Measurements from ENCODE around the gene RNF166. TPM values are rescaled to one million over a fixed set of nuclear protein-coding genes. Genes with fewer than 3 reads are reported as not detected.

Gene RNF166
- polyA plus RNA-seq, 4 donors, result 13.3 to 24.8 (median 20.5) TPM

DNA sequence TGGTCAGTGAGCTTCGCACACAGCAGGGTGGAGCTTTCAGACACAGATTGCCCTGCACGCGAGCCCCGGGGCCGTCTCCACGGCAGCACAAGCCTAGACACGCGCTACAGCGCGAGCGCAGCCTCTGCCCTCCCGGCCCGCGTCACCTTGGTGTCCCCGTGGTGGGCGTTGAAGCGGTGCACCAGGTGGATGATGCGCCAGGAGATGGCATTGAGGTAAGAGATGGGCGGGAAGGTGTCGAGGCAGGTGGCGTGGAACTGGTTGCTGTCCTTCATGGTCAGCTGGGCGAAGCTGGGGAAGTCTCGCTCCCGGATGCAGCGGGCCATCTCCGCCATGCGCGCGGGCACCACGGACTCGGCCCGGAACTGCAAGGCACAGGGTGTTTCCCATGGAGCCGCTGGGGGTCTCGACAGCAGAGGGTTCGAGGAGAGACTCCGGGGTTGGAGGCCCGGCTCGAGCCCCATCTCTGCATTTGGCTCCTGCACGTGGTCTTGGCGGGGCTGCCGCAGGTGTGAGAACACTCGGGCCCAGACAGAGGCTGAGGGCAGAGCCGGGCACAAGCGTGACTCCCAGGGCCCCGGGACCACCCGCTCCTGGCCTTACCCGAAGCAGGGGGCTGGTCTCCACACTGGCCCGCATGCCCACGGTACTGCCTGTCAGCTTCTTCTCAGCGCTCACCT is 51.0 kb downstream of the RNF166 start:
- no peak for DNase-seq (ENCODE audit: low read depth in 4 of 4, low spot score in 3 of 4)

DNA sequence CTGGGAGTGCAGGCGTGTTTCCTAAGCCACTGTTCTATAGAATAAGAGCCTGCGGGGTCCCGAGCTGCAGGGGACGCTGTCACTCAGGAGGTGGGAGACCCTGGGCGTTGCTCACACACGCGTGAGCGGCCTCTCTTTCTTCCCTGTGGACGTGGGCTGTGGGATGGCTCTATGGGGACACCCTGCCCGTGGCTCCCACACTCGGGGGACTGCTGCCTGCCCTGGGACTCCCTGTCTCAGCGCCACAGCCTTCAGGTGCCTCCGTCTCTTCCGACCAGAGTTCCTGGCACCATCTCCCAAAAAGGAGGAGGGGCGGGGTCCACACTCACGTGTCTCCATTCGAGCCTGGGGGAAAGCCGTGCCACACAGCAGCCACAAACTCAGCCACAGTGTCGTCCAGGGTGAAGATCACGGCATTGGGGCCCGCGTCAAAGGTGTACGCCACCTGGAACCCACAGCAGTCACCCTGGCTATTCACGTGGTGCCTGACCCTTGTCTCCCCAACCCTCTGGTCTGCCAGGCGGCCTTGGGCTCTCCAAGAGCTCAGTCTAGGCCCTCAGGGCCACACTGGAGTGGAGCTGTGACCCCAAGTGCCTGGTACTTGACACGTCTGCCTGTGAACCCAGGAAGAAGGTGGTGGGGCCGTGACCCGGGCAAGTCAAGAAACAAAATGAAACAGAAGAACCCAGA is 51.7 kb downstream of the RNF166 start:
- DNase-seq (ENCODE audit: low read depth in 4 of 4, low spot score in 3 of 4), result no peak

GRCh38 chr16:88653596-88654362 is 52.4 kb downstream of the RNF166 start:
- no peak for DNase-seq (ENCODE audit: low read depth in 4 of 4, low spot score in 3 of 4)

- DNase-seq (ENCODE audit: low read depth in 4 of 4, low spot score in 3 of 4), result no peak
These were observed 53.1 kb downstream of the RNF166 start for GRCh38 chr16:88653101-88653500.

- DNase-seq (ENCODE audit: low read depth in 4 of 4, low spot score in 3 of 4), result no peak
These were observed 53.5 kb downstream of the RNF166 start for GRCh38 chr16:88652762-88653063.

DNA sequence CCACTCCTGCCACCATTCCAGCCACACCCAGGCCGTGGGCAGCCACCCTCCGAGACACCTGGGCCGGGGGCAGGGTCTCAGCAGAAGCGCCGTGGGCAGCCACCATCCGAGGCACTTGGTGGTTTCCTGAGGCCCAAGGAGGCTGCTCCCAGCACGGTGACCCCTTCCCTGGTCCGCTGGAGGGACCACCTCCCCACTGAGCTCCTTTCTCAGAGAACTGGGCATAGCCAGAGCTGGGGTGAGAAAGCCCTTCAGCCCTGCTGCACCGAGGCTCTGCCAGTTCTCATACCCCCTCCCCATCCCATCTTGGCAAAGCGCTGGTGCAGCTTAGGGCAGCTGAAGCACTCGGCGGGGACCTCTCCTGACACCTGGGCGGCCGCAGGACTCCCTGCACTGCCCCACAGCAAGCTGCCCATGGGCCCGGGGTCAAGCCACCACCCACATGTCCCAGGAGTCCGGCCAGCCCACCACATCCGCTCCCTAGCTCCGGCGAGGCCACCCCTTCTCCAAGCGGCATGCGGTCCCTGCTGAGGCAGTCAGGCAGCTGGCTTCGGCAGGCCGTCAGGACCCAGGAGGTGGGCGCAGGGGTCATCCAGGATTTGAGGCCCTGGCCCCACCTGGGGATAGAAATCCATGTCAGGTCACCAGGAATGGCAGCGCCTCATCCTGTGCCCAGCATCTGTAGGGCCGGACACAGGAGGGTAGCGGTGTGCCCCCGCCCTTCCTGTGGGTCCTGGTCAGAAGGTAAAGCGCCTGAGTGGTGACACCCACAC is 54.0 kb downstream of the RNF166 start:
- DNase-seq (ENCODE audit: low read depth in 4 of 4, low spot score in 3 of 4), result no peak

DNA sequence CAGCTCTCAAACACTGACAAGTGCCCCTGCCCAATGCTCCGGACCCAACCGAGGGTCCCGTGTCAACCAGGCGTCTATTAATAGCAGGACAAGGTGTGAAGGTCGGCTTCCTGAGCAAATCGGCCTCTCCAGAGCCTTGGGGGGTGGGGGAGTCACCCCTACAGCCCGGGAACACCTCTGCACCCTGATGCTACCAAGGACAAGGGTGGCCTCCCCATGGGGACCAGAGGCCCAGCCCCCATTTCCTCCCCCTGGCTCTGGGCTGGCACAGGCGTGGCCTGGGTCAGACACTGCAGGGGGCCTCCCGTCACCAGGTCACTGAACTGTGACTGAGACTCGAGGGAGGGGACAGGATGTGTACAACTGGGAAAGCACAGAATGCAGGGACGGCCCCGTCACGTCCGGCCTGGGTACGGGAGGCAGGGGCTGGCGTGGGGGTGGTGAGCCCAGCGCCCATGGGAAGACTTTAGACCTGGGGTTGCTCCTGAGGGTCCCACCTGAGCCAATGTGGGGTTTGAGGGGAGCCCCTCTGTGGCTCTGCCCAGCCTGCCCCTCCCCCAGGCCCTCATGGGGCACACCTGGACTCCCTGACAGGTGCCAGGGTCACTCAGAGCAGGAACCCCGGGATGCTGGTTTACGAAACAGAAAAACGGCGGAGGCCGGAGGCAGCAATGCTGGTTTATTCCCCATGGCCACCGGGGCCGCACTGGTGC is 54.8 kb downstream of the RNF166 start:
- DNase-seq (ENCODE audit: low read depth in 4 of 4, low spot score in 3 of 4), result peak in 2 of 4 donors; percentile 69

- DNase-seq (ENCODE audit: low read depth in 4 of 4, low spot score in 3 of 4), result no peak
These were observed 55.4 kb downstream of the RNF166 start, which contains the start of gene CYBA for GRCh38 chr16:88650749-88651275. CYBA (minus strand) TSS chr16:88651053; CDS start chr16:88651013, 40 bp downstream.

GRCh38 chr16:88649924-88650748 is 56.1 kb downstream of the RNF166 start:
- no peak for DNase-seq (ENCODE audit: low read depth in 4 of 4, low spot score in 3 of 4)

GRCh38 chr16:88649195-88649923 is 56.8 kb downstream of the RNF166 start:
- no peak for DNase-seq (ENCODE audit: low read depth in 4 of 4, low spot score in 3 of 4)

DNA sequence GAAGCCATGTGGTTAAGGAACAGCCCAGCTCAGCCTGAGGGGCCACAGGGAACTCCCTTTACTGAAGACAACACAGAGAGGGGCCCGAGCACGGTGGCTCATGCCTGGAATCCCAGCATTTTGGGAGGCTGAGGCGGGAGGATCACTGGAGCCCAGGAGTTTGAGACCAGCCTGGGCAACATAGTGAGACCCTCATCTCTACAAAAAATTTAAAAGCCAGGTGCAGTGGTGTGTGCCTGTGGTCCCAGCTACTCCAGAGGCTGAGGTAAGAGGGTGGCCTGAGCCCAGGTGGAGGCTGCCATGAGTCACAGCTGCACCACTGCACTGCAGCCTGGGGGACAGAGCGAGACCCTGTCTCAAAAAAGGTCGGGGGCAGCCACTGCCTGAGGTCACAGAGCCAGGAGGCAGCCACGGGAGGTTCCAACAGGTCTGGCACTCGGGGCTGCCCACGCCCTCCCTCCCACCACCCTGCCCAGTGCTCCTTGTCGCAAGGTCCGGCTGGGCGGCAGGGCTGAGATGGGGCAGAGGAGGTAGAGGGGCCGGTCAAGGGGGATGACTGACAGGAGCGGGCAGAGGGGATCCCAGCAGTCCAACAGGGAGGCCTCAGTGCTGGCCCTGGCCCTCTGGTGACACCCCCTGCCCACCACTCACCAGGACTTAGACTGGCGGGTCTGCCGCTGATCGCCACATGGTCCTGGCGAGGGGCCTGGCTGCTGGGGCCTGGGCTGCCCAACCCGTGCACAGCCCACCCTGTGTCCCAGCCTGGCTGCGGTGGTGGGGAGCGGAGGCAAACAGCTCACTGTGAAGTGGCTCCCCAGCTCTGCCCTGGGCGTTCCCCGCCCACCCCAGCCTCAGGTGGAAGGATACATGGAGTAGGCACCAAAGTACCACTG is 58.8 kb downstream of the RNF166 start:
- DNase-seq (ENCODE audit: low read depth in 4 of 4, low spot score in 3 of 4), result no peak

Other genes starting within 250 kb of the RNF166 start
- 10 to 100 TPM; 34.3 to 48.6 (median 35.2) TPM for gene ZC3H18, start 136.0 kb downstream of the RNF166 start, polyA plus RNA-seq (ENCODE audit: insufficient read length in 4 of 4)
- gene IL17C, start 67.8 kb downstream of the RNF166 start, polyA plus RNA-seq (ENCODE audit: insufficient read length in 4 of 4), result not detected
- 100 to 1,000 TPM in 3 of 4 donors, 10 to 100 TPM in 1; 46.1 to 160 (median 103) TPM for gene CYBA, start 55.4 kb downstream of the RNF166 start, polyA plus RNA-seq (ENCODE audit: insufficient read length in 4 of 4)
- 10 to 100 TPM; 21.9 to 38.9 (median 27.4) TPM for gene MVD, start 43.3 kb downstream of the RNF166 start, polyA plus RNA-seq (ENCODE audit: insufficient read length in 4 of 4)
- under 1 TPM; 0.50 to 0.87 (median 0.61) TPM for gene SNAI3, start 19.9 kb downstream of the RNF166 start, polyA plus RNA-seq (ENCODE audit: insufficient read length in 4 of 4)
- 10 to 100 TPM; 10.5 to 17.0 (median 11.6) TPM for gene CTU2, start 95 bp upstream of the RNF166 start, polyA plus RNA-seq (ENCODE audit: insufficient read length in 4 of 4)
- 10 to 100 TPM; 25.6 to 46.9 (median 36.0) TPM for gene PIEZO1, start 78.8 kb upstream of the RNF166 start, polyA plus RNA-seq (ENCODE audit: insufficient read length in 4 of 4)
- gene CDT1, start 97.4 kb upstream of the RNF166 start, polyA plus RNA-seq (ENCODE audit: insufficient read length in 4 of 4), result 10 to 100 TPM in 3 of 4 donors, 1 to 10 TPM in 1; 9.8 to 20.9 (median 12.0) TPM
- 100 to 1,000 TPM in 1 of 4 donors, 10 to 100 TPM in 3; 57.9 to 122 (median 80.7) TPM for gene APRT, start 105.5 kb upstream of the RNF166 start, polyA plus RNA-seq (ENCODE audit: insufficient read length in 4 of 4)
- gene GALNS, start 150.5 kb upstream of the RNF166 start, polyA plus RNA-seq (ENCODE audit: insufficient read length in 4 of 4), result 10 to 100 TPM; 19.8 to 26.7 (median 22.1) TPM
- gene TRAPPC2L, start 150.7 kb upstream of the RNF166 start, polyA plus RNA-seq (ENCODE audit: insufficient read length in 4 of 4), result 10 to 100 TPM; 57.9 to 91.5 (median 77.5) TPM
- gene PABPN1L, start 160.3 kb upstream of the RNF166 start, polyA plus RNA-seq (ENCODE audit: insufficient read length in 4 of 4), result not detected

Data from left renal pelvis (tissue), 4 donors.